Panc1 (cell line): ENCODE data around the gene GPR137B.

Source experiments
- CTCF ChIP-seq: fragments of 450-650 bp; IDR thresholded peaks from 2 replicates; pipeline ENCODE4 v1.5.1; 2017; ENCODE audit warnings: mild to moderate bottlenecking
- POLR2AphosphoS5 ChIP-seq: IDR thresholded peaks from 2 replicates; pipeline ENCODE4 v1.6.1; 2012; ENCODE audit warnings: mild to moderate bottlenecking, low read depth, low read length, moderate library complexity
- SIN3A ChIP-seq: IDR thresholded peaks from 2 replicates; pipeline ENCODE4 v1.6.1; 2012; ENCODE audit warnings: low read depth, mild to moderate bottlenecking, low read length, moderate library complexity, borderline replicate concordance; ENCODE audit not compliant: insufficient read depth
- TCF7L2 ChIP-seq: IDR thresholded peaks from 2 replicates; pipeline ENCODE4 v1.6.1; 2011; ENCODE audit warnings: mild to moderate bottlenecking, low read depth, low read length, inconsistent platforms
- TF ChIP-seq, protein P1 (sequence below), 2 experiments: IDR thresholded peaks; 2 replicates each; pipeline ENCODE4 v1.6.1; 2011 to 2012; ENCODE audit warnings: low read depth in 2 of 2, control low read depth in 1 of 2, low read length in 1 of 2, mild to moderate bottlenecking in 1 of 2, moderate library complexity in 1 of 2; ENCODE audit not compliant: insufficient read depth in 1 of 2

DNA sequence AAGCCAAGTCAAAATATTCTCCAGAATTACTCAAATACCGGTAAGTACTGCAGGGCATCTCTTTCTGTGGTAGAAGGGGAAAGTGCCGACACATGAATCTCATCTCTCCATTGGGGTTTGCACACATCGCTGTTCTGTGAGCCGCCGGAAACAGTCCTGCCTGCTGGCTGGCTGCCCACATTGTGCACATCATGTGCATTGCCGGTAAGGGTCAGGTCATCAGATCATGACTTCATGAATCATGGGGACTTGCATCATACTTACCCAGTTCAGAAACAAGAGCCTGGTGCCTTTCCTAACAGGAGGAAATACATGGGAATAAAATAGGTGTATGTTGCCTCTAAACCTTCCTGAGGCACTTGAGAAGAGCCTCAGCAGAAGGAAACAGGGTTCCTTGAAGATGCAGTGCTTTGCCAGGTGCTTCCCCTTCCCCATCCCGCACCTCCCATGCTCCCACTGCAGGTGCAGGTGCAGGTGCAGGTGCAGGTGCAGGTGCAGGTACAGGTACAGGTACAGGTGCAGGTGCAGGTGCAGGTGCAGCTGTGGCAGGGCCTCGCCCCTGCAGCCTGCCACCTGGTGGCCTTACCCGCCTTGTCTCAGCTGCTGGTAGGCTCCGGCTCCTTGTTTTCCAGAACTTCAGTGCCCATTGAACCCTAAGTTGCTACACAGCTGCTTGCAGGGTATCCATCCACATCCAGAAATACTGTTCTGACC lies 26.5 kb downstream of the GPR137B start:
- TF ChIP-seq CTCF (no peak; the same call in 1 of the 2 replicates), SIN3A (no peak), POLR2AphosphoS5 (no peak), TCF7L2 (no peak)
- TF ChIP-seq, protein P1, sequence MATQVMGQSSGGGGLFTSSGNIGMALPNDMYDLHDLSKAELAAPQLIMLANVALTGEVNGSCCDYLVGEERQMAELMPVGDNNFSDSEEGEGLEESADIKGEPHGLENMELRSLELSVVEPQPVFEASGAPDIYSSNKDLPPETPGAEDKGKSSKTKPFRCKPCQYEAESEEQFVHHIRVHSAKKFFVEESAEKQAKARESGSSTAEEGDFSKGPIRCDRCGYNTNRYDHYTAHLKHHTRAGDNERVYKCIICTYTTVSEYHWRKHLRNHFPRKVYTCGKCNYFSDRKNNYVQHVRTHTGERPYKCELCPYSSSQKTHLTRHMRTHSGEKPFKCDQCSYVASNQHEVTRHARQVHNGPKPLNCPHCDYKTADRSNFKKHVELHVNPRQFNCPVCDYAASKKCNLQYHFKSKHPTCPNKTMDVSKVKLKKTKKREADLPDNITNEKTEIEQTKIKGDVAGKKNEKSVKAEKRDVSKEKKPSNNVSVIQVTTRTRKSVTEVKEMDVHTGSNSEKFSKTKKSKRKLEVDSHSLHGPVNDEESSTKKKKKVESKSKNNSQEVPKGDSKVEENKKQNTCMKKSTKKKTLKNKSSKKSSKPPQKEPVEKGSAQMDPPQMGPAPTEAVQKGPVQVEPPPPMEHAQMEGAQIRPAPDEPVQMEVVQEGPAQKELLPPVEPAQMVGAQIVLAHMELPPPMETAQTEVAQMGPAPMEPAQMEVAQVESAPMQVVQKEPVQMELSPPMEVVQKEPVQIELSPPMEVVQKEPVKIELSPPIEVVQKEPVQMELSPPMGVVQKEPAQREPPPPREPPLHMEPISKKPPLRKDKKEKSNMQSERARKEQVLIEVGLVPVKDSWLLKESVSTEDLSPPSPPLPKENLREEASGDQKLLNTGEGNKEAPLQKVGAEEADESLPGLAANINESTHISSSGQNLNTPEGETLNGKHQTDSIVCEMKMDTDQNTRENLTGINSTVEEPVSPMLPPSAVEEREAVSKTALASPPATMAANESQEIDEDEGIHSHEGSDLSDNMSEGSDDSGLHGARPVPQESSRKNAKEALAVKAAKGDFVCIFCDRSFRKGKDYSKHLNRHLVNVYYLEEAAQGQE (IDR thresholded peaks at IDR 0.05; ENCODE audit: insufficient read depth in 1 of 2, low read depth in 2 of 2, low read length in 1 of 2) = no peak
